Gastrocnemius medialis (tissue), 4 donors: ENCODE measurements around the gene MTOR.

Source experiments
- CTCF ChIP-seq, 5 experiments: fragments of 450-650 bp in 3 of 5; fragments of 200-600 bp in 2 of 5; sonication (generic) in 2 of 5; IDR thresholded peaks in 4 of 5; conservative IDR thresholded peaks in 1 of 5; 1 replicate in 4 of 5; 2 replicates in 1 of 5; pipeline ENCODE4 v1.5.1; 2016 to 2019; ENCODE audit warnings: antibody characterized with exemption in 5 of 5, mild to moderate bottlenecking in 3 of 5, moderate library complexity in 3 of 5
- POLR2A ChIP-seq, 2 donors: fragments of 450-650 bp; IDR thresholded peaks; one replicate each; pipeline ENCODE4 v1.6.1; 2017; ENCODE audit warnings: antibody characterized with exemption in 2 of 2, mild to moderate bottlenecking in 2 of 2, moderate library complexity in 2 of 2

DNA sequence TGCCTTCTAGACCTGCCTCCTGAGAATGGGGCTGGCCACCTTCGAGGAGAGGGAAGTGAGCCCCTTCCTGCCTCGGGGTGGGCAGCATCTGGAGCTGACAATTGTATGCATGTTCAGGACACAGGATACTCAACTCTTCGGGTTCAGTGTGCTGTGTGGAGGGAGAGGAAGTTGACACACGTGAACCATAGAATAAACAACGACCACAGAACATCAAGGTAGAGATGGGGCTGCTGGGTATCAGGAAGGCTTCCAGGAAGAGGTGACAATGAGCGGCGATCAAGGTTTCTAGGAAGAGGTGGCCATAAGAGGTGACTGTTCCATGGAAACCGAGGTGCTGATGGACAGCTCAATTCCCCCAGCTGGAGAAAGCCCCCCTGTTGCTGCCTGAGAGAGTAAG, 32.6 kb upstream of the MTOR start:
- TF ChIP-seq CTCF (IDR thresholded peaks at IDR 0.05 in 4 of 5, conservative IDR thresholded peaks at IDR 0.05 in 1 of 5) (no peak), POLR2A (IDR thresholded peaks at IDR 0.05) (no peak)
